Ammon's horn (tissue), 1 donor: ENCODE results near the gene CARD11.
"Not testable (repeated sequence)": the region's sequence is repeated elsewhere in the genome, so short reads cannot be mapped to it uniquely, and the experiment has no call there.

Experiments
- DNase-seq: peaks from one replicate; pipeline ENCODE4 v3.0.0-alpha.2; 2016; ENCODE audit warnings: low spot score

Gene CARD11

DNA sequence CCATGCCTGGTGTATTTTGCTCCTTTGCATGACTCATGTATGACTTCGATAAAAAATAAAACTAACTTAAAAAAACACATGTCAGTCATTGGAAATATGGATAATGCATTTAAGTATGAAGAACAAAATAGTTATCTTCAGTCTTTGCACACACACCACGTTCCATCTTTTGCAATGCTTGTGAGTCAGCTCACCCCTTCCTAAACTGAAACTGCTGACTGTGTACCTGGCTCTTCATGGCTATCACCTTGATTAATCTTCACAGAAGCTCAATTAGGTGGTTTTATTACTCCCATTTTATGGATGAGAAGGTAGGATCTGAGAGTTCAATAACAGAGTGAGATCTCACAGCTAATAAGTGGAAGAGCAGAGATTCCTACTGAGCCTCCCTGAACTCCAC is 79.5 kb downstream of the CARD11 start:
- no peak for DNase-seq

DNA sequence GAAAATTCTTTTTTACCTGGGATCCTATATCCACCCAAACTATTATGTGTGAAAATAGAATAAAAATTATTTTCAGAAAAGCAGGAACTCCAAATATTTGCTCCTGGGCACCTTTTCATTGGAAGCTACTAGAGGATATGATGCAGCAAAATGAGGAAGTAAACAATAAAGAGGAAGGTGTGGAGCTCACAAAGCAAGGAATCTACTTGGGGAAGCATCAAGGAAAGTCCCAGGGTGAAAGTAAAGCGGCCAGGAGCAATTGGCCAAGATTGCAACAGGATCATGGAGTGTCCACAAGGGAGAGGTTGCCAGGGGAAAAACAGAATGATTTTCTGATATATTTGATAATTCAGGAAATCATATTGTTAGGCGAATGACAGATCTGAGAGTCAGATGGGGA is 80.8 kb downstream of the CARD11 start:
- no peak for DNase-seq

DNA sequence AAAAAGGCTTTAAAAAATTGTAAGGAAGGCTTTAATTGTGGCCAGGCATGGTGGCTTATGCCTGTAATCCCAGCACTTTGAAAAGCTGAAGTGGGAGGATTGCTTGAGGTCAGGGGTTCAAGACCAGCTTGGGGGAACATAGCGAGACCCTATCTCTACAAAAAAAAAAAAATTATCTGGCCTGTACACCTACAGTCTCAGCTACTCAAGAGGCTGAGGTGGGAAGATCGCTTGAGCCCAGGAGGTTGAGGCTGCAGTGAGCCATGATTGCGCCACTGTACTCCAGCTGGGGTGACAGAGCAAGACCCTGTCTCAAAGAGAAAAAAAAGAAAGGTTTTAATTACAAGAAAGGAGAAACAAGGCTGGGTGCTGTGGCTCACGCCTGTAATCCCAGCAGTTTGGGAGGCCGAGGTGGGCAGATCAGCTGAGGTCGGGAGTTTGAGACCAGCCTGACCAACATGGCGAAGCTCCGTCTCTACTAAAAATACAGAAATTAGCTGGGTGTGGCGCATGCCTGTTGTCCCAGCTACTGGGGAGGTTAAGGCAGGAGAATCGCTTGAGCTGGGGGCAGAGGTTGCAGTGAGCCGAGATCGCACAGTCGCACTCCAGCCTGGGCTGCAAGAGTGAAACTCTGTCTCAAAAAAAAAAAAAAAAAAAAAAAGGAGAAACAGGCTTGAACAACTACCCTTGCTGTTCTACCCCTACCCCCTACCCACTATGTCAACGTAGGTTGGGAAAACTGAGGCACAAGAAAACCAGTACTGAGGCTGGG is 83.7 kb downstream of the CARD11 start:
- DNase-seq: no peak

DNA sequence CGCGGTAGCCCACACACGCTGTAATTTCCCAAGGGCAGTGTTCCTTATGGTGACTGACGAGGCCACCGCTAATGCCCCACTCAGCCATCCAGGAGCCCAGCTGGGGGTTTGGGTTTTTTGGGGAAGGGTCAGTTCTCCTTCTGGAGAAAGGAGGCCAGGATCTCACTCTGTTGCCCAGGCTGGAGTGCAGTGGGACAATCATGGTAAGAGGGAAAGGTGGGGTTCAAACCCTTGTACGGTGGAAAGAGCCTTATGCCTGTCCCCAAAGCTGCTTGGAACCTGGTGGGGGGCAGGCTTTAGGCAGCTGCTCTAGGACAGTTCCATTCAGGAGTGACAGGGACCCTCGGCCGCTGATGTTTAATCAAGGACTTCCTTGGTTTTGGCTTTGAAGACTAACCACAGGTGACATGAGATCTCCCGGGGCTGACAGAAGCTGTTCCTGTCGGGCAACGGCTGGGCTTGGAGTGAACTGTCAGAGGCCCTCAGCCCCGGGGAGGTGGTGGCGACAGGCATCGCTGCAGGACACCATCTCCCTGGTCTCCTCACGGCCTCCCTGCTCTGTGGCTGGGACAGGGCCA is 84.5 kb downstream of the CARD11 start:
- no peak for DNase-seq

DNA sequence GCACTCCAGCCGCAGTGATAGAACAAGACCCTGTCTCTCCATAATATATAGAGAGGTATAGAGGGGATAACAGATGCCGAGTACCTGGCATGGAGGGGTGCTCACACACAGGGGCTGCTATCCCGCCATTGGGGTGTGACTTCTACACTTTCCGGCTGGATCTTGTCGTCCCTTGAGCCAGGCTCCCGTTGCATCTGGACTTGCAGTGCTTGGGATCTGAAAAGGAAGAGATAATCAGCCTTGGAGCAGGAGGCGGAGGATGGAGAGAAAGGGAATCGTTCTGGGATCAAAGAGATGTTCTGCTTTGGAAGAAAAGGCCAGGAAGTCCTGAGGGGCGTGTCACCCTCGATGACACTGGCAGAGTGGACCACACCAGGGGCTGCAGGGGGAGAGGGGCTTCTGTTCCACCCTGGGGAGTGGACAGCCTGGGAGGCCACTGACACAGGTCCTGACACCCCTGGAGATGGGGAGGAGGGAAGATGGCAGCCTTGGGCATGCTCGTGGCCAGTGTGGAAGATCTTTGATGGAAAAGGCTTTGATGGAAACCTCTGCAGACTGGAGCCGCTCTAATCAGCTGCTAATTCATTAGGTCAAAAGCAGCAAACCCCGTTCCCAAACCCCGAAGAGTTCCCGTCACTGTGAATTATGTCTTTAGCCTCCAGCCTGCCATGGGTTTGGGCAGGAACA is 85.1 kb downstream of the CARD11 start:
- DNase-seq: no peak

DNA sequence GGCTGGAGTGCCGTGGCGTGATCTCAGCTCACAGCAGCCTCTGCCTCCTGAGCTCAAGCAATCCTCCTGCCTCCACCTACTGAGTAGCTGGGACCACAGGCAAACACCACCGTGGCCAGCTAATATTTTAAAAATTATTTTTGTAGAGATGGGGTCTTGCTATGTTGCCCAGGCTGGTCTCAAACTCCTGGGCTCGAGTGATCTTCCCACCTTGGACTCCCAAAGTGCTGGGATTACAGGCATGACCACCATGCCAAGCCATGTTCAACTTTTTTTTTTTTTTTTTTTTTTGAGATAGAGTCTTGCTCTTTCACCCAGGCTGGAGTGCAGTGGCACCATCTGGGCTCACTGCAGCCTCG is 86.3 kb downstream of the CARD11 start:
- not testable (repeated sequence) for DNase-seq

DNA sequence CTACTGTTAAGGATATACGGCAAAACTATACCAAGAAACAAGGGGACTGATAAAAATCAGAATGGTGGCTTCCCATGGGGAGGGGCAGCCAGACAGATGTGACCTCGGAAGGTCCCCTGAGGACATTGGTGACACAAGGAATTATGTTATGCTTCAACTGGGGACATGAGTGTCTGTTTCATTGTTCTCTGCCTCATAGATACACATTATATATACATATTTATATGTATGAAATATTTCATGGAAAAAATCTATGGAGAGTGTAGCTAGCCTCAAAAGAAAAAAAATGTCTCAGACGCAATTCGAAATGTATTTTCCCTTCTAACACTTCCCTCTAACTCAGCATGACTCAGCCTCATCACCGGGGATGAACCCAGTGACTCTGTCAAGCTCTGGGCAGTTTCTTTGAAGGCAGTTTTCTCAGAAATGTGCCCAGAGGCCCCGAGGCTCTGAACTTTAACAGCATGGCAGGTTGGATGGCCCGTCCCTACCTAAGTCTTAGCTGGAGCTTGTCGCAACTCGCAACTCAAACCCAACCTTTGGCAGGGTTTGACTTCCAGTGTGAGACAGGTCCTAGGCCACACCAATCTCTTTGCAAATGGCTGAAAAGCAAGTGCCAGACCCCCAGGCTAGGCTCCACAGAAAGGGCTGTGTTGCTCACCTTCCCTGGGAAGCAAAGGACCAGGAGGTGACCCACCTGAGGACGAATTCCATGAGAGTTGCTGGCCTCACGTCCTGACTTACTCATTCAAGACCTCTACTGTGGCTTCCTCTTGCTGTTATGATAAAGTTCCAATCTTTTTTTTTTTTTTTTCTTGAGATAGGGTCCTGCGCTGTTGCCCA is 86.9 kb downstream of the CARD11 start:
- no peak for DNase-seq

DNA sequence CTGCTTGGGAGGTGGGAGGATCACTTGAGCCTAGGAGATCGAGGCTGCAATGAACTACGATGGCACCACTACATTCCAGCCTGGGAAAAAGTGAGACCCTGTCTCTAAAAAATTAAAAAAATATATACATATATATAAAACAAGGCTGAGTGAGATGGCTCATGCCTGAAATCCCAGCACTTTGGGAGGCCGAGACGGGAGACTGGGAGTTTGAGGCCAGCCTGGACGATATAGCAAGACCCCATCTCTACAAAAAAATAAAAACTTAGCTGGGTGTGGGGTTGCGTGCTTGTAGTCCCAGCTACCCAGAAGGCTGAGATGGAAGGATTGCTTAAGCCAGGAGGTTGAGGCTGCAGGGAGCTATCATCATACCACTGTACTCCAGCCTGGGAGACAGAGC is 87.6 kb downstream of the CARD11 start:
- no peak for DNase-seq

DNA sequence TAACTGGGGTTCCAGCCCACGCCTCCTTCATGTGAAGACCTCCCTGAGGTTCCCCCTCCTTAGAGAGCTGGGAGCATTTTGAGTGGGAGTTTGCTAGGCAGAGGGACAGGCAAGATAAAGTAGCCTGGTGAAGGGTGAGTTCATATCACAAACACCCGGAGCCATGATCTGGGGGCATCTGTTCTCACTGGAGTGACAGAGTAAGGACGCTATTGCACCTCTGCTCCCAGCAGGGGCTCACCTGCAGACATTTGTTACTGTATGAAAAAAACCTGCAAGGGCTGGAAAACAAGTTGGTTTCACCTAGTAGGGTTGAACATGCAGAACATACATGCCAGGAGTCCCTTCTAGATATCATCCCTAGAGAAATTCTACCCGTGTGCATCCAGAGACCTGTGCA is 88.4 kb downstream of the CARD11 start:
- no peak for DNase-seq

DNA sequence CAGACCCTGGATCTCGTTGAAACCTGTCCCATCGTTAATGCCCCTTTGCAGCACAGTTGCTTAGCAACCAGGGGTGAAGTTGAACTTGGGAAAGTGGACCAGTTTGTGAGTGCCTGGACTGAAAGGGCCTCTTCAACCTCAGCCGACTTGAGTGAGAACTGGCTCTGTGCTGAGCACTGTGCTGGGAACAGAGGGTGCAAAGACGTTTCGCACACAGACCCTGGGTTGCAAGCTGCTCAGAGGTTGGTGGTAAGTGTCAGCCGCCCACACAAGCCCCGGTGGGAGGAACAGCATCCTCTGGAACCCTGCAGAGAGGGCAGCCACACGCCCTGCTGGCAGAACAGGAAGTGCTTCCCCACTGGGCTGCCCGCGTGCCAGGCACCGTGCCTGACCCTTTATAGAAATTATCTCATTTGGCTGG is 89.2 kb downstream of the CARD11 start:
- no peak for DNase-seq

DNA sequence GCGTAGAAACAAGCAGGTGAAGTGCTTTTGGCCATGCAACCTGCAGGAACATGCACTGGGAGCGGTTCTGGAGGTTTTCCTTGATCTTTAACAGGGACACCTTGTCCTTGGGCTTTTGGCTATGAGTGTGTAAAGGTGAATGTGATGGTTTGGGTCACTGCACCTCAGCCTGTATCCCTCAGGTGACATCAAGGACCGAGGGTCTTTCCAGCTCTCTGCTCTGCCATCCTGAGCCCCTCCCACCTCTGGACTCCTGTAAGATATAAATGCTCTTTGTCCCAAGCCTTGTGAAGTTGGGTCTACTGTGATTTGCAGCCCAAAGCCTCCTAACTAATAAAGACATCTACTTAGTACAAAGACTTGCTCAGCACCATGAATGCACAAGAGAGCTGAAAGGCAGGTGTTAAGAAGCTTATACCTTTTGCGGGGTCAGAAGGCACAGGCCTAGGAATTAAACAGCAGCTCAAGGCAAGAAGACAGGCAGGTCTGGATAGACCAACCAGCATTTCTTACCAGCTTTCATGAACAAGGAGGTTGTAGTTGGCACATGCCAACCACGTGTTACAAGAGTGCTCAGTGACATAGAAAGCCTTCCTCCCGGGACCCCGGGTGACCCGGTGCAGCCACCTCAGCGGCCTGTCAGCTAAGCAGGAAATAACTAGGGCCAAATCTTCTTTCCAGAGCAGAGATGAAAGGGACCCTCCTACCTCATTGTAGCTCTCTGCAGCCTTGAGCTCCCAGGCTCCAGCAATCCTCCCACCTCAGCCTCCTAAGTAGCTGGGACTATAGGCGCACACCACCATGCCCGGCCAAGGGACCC is 89.9 kb downstream of the CARD11 start:
- no peak for DNase-seq

DNA sequence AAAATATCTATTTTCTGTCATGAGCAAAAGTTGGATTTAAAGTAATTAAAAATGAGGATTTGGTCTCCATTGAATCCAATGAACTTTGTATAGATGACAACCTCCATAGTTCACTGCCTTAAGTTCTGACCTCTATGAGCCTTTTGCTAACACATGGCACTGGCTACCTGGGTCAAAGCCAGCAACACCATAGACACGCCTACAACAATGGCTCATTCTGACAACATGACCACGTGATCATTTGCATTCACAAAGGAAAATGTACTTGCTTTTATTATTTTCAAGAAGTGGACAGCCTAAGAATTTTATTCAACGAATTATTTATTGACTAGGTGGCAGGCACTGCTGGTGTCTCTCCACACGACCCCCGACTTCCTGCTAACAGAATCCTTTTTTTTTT is 90.6 kb downstream of the CARD11 start:
- no peak for DNase-seq

DNA sequence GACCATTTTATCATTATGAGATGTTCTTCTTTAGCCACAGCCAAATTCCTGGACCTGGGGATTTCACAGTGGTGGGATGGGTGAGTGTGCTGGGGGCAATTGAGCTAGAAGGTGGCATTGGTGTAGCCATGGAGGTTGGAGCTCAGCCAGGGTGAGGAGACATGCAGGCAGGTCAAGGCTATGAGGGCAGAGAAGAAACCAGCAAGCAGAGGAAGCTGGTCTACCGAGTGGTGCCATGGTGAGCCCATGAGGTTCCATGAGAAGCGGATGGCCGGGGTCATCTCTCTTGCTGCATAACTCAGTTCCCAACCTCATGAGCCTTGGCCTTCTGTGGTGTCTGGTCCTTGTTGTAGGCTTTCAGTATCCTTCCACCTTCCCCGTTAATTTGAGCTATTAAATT is 91.4 kb downstream of the CARD11 start:
- DNase-seq: no peak

DNA sequence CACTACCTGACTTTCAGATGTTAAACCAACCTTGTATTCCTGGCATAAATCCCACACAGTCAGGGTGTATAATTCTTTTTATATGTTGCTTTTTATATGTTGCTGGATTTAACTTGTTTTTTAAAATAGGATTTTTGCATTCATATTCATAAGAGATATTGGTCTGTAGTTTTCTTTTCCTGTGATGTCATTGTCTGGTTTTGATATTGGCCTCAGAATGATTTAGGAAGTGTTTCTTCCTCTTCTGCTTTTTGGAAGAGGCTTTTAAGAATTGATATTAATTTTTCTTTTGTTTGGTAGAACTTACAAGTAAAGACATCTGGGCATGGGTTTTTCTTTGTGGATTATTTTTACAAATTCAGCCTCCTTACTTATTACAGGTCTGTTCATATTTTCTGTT is 93.1 kb downstream of the CARD11 start:
- DNase-seq: no peak

DNA sequence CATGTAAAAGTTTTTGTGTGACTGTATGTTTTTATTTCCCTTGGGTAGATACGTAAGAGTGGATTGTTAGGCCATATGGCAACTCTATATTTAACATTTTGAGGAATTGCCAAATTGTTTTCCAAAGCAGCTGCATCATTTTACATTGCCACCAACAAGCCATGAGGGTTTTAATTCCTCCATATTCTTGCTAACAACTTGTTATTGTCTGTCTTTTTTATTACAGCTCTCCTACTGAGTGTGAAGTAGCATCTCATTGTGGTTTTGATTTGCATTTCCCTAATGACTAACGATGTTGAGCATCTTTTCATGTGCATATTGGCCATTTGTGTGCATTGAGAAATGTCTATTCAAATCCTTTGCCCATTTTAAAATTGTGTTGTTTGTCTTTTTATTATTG is 94.9 kb downstream of the CARD11 start:
- no peak for DNase-seq

DNA sequence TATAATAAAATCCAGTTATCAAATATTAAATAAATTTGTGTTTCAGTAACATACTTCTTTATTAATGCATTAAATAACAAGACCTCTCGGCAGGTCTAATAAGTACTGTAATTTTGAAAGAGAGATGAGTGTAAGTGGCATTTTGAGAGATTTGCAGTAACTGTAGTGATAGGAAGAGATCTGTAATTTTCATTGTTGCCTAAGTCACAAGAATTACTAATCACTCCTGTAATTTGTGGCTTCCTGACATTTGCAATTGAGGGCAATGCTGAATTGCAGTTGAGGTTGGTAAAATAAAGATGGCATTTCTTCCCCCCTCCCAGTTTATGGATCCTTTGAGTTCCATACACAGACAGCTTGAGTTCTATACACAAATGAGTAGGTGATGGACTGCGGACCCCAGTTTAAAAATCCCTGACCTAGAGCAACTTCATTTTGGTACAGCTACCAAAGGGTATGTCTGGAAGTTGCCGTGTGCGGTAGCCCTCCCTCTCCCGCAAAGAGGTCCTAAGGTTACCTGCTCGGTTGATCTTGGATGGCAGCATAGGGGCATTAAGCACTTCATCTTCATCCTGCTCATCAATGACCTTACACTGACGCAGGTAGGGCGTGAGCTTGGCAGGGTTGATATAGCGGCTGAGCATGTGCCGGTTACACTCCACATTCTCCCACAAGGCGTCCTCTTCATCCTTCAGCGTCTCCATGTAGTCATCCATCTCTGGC is 96.4 kb downstream of the CARD11 start:
- no peak for DNase-seq

DNA sequence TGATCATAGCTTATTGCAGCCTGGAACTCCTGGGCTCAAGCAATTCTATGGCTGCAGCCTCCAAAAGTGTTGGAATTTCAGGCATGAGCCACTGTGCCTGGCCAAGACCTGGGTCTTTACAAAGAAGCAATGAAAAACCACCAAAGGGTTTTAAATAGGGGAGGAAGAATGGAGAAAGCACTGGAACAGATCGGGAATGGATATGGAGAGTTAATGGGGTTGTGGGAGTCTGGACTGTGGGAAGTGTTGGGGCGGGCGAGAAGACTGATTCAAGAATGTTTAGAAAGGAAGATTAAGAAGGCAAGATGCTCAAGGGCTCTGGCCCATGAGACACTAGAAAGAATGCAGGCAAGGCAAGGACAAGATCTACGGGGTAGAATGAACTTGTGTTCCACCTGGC is 98.5 kb downstream of the CARD11 start:
- no peak for DNase-seq

DNA sequence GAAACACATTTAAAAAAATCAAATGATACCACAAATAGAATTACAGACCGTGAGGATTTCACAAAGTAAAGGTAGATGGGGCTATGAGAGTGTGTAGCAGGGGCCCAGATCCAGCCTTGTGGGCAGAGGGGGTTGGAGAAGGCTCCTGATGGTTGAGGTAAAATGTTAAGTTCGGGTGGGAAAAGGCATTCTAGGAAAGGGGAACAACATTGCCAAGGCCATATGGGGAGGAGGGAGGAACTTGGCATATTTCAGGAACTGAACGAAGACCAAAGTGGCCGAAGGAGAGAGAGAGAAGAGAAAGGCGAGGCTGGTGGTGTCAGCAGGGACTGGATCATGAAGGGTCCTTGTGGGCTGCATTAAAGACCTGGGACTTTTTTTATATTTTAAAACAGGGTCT is 98.9 kb downstream of the CARD11 start:
- DNase-seq: peak; percentile 38

DNA sequence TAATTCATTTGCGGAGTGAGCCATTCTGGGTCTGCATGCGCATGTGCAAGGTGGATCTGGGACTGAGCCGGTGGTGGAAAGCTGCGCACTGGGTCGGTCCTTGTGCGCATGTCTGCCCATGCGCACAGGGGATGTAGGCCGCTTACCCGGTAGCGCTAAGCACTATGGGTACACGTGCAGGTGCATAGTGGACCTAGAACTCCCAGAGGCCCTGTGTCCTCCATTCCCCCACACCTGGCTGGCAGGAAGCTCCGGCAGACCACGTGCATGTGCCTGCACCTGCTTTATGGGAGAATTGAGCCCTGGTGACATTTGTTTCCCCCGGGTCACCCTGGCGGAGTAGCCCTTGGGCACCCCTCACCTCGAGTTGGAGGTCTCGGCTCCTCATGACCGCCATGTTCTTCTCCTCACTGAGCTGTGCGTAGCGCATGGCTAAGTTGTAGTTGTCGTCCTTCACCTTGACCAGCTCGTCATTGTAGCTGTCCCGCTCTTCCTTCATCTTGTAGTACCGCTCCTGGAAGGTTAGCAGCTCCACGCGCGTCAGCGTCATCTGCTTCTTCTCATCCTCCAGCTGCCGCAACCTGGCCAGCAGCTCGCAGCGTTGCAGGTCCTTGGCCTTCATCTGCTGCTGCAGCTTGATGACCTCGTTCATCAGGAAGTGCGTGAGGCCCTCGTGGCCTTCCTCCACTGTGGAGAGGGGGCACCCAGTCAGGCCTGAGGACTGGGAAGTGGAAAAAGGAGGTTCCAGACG is 99.6 kb downstream of the CARD11 start:
- no peak for DNase-seq

DNA sequence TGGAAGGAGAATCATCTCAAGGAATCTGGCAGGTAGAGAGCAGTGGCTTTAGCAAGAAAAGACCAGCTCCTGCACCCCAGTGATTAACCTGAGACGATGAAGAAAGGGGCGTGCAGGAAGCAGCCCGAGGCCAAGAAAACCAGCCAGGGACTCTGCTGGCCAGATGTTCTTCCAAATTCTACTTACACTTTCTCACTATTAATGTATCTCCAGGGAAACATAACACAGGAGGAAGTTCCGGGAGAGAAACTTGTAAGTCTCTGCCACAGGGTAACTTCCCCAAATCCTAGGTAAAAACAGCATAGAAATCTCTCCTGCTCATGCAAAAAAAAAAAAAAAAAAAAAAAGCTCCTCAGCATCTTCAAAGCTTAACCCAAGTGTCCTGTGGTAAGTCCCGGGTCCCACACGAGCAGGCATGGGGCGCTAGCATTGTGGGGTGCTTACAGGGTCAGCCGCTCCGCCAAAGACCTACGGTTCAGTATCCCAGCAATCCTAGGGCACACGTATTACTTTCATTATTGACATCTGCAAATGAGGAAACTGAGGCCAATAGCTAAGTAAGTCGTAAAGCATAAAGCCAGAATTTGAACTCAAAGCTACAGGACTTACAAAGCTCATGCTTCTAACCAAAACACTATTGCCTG is 102.3 kb downstream of the CARD11 start:
- no peak for DNase-seq
